ENCODE data around the gene CCR4. TPM values are rescaled to one million over a fixed set of nuclear protein-coding genes. Genes with fewer than 3 reads are reported as not detected.
A peak's percentile ranks its signal among the peaks of the same experiment; 100 is the strongest.
"Not testable (repeated sequence)": the region's sequence is repeated elsewhere in the genome, so short reads cannot be mapped to it uniquely, and the experiment has no call there.

CCR4 gene
- total RNA-seq, 1 experiment from 2014 or later: 0.10 TPM

DNA sequence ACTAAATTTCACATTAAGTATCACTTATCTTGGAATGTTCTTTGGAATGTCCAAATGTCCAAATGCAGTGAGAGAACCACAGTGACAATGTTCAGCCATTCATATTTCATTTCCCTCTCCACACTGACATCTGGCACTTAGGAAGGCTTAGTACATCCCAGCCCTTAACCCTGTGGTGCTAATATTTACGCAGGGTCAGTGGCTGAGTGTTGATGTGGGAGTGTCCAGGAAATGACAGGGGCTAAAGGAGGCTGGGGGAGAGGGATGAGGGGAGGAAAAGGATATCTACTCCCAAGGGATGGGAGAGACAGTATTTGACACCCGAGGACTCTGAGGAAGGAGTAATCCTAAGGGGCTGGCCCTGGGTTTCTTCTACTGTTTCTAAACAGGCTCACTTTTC, 14.1 kb upstream of the CCR4 start:
- DNase-seq (ENCODE audit: low read depth, low spot score): no peak
- H3K4me1 ChIP-seq (ENCODE audit: control insufficient read depth, insufficient read depth, low read length): no peaks in the 10 kb centered on the region
- H3K4me3 ChIP-seq (ENCODE audit: low read depth in 2 of 2, low read length in 2 of 2): no peak overlapping the region
- ChIA-PET POLR2A (no interaction called here), CTCF (no interaction called here)
- no peak overlapping the region for H3K27ac ChIP-seq (ENCODE audit: low read length)
- intact Hi-C loops (cut with micrococcal nuclease; ENCODE audit: unreplicated experiment): loop anchor here (10.0 kb wide), 1 partner anchor 153 kb away; no protein-coding TSS in a partner anchor
- in situ Hi-C loops (cut with HindIII; ENCODE audit: low pct_unique_long_range_greater_than_20kb, low sequenced_read_pairs): no loop called here
- no peak for TF ChIP-seq SIN3A (IDR thresholded peaks at IDR 0.05; ENCODE audit: borderline replicate concordance, insufficient read depth, low read depth, low read length)
- H3K27me3 ChIP-seq (ENCODE audit: control insufficient read depth, insufficient read depth, low read length): no peaks in the 10 kb centered on the region
- ATAC-seq: no peak
- no peaks in the 10 kb centered on the region for H3K9me3 ChIP-seq (ENCODE audit: control insufficient read depth, insufficient read depth, low read depth, low read length)
- BruUV-seq (replicated peaks): no TSS peak
- no peaks in the 10 kb centered on the region for H3K36me3 ChIP-seq (ENCODE audit: control insufficient read depth, insufficient read depth, low read length)

DNA sequence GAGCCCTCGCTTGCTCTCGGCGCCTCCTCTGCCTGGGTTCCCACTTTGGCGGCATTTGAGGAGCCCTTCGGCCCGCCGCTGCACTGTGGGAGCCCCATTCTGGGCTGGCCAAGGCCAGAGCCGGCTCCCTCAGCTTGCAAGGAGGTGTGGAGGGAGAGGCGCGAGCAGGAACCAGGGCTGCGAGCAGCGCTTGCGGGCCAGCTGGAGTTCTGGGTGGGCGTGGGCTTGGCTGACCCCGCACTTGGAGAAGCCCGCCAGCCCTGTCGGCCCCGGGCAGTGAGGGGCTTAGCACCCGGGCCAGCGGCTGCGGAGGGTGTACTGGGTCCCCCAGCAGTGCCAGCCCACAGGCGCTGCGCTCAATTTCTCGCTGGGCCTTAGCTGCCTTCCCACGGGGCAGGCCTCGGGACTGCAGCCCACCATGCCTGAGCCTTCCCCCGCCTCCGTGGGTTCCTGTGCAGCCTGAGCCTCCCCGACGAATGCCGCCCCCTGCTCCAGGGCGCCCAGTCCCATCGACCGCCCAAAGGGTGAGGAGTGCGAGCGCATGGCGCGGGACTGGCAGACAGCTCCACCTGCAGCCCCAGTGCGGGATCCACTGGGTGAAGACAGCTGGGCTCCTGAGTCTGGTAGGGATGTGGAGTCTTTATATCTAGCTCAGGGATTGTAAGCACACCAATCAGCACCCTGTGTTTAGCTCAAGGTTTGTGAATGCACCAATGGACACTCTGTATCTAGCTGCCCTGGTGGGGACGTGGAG, 11.7 kb upstream of the CCR4 start:
- H3K36me3 ChIP-seq (ENCODE audit: control insufficient read depth, insufficient read depth, low read length); DNase-seq (ENCODE audit: low read depth, low spot score); H3K27ac ChIP-seq (ENCODE audit: low read length); H3K4me3 ChIP-seq (ENCODE audit: low read depth in 2 of 2, low read length in 2 of 2); BruUV-seq (replicated peaks); H3K9me3 ChIP-seq (ENCODE audit: control insufficient read depth, insufficient read depth, low read depth, low read length); ATAC-seq; H3K4me1 ChIP-seq (ENCODE audit: control insufficient read depth, insufficient read depth, low read length); POLR2A ChIA-PET; in situ Hi-C loops (cut with HindIII; ENCODE audit: low pct_unique_long_range_greater_than_20kb, low sequenced_read_pairs); H3K27me3 ChIP-seq (ENCODE audit: control insufficient read depth, insufficient read depth, low read length): not testable (repeated sequence)
- intact Hi-C loops (cut with micrococcal nuclease; ENCODE audit: unreplicated experiment): loop anchor here (10.0 kb wide), 1 partner anchor 155 kb away; no protein-coding TSS in a partner anchor
- TF ChIP-seq CTCF (IDR thresholded peaks at IDR 0.05): peak; percentile 17; the same call in 1 of the 2 replicates
- CTCF ChIA-PET: interaction anchor here (0.6 kb wide), 1 partner anchor 87 kb away, joined by 3 read pairs; no protein-coding TSS in a partner anchor

DNA sequence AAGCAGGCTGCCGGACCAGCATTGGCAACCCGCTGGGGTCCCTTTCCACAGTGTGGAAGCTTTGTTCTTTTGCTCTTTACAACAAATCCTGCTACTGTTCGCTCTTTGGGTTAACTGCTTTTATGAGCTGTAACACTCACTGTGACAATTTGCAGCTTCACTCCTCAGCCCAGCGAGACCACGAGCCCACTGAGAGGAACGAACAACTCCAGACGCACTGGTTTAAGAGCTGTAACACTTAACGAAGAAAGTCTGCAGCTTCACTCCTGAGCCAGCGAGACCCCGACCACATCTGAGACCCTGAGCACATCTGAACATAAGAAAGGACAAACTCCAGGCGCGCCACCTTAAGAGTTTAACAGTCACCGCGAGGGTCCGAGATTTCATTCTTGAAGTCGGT, 10.7 kb upstream of the CCR4 start:
- no peak overlapping the region for H3K27ac ChIP-seq (ENCODE audit: low read length)
- TF ChIP-seq, protein P1, sequence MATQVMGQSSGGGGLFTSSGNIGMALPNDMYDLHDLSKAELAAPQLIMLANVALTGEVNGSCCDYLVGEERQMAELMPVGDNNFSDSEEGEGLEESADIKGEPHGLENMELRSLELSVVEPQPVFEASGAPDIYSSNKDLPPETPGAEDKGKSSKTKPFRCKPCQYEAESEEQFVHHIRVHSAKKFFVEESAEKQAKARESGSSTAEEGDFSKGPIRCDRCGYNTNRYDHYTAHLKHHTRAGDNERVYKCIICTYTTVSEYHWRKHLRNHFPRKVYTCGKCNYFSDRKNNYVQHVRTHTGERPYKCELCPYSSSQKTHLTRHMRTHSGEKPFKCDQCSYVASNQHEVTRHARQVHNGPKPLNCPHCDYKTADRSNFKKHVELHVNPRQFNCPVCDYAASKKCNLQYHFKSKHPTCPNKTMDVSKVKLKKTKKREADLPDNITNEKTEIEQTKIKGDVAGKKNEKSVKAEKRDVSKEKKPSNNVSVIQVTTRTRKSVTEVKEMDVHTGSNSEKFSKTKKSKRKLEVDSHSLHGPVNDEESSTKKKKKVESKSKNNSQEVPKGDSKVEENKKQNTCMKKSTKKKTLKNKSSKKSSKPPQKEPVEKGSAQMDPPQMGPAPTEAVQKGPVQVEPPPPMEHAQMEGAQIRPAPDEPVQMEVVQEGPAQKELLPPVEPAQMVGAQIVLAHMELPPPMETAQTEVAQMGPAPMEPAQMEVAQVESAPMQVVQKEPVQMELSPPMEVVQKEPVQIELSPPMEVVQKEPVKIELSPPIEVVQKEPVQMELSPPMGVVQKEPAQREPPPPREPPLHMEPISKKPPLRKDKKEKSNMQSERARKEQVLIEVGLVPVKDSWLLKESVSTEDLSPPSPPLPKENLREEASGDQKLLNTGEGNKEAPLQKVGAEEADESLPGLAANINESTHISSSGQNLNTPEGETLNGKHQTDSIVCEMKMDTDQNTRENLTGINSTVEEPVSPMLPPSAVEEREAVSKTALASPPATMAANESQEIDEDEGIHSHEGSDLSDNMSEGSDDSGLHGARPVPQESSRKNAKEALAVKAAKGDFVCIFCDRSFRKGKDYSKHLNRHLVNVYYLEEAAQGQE (IDR thresholded peaks at IDR 0.05; ENCODE audit: insufficient read depth in 1 of 2, low read depth in 2 of 2, low read length in 1 of 2): no peak
- TF ChIP-seq POLR2AphosphoS5 (IDR thresholded peaks at IDR 0.05; ENCODE audit: low read depth, low read length) (no peak), TCF7L2 (IDR thresholded peaks at IDR 0.05; ENCODE audit: low read depth, low read length) (no peak), SIN3A (IDR thresholded peaks at IDR 0.05; ENCODE audit: borderline replicate concordance, insufficient read depth, low read depth, low read length) (no peak), CTCF (IDR thresholded peaks at IDR 0.05) (no peak)
- no peaks in the 10 kb centered on the region for H3K36me3 ChIP-seq (ENCODE audit: control insufficient read depth, insufficient read depth, low read length)
- H3K4me1 ChIP-seq (ENCODE audit: control insufficient read depth, insufficient read depth, low read length): no peaks in the 10 kb centered on the region
- no peak overlapping the region for H3K4me3 ChIP-seq (ENCODE audit: low read depth in 2 of 2, low read length in 2 of 2)
- no peaks in the 10 kb centered on the region for H3K9me3 ChIP-seq (ENCODE audit: control insufficient read depth, insufficient read depth, low read depth, low read length)
- no peak for ATAC-seq
- no peak for DNase-seq (ENCODE audit: low read depth, low spot score)
- no peaks in the 10 kb centered on the region for H3K27me3 ChIP-seq (ENCODE audit: control insufficient read depth, insufficient read depth, low read length)
- in situ Hi-C loops (cut with HindIII; ENCODE audit: low pct_unique_long_range_greater_than_20kb, low sequenced_read_pairs): no loop called here
- ChIA-PET POLR2A (interaction anchor here (0.6 kb wide), 1 partner anchor 61 kb away, joined by 5 read pairs; no protein-coding TSS in a partner anchor), CTCF (no interaction called here)
- intact Hi-C loops (cut with micrococcal nuclease; ENCODE audit: unreplicated experiment): no loop called here
- no TSS peak for BruUV-seq (replicated peaks)
